Measurements from ENCODE around the gene TFAP2A.
A peak's percentile ranks its signal among the peaks of the same experiment; 100 is the strongest.

Gene TFAP2A

GRCh38 chr6:10414756-10415616 lies at the start of gene TFAP2A (continued):
- TF ChIP-seq ZBTB10 (tag by site-specific recombination; IDR thresholded peaks at IDR 0.05) (peak; percentile 70; the same call in 1 of the 2 replicates), ZNF433 (tag by site-specific recombination; IDR thresholded peaks at IDR 0.05; ENCODE audit: low read depth) (no peak), ZNF324 (tag by site-specific recombination; IDR thresholded peaks at IDR 0.05) (no peak; the same call in 1 of the 2 replicates), ZNF10 (tag by site-specific recombination; IDR thresholded peaks at IDR 0.05) (no peak), ZNF248 (tag by site-specific recombination; IDR thresholded peaks at IDR 0.05) (no peak), ZNF391 (tag by site-specific recombination; IDR thresholded peaks at IDR 0.05; ENCODE audit: borderline replicate concordance, low read depth) (no peak; the same call in 1 of the 2 replicates), BCL11B (tag by site-specific recombination; IDR thresholded peaks at IDR 0.05; ENCODE audit: low read depth) (peak; percentile 79), KLF8 (tag by site-specific recombination; IDR thresholded peaks at IDR 0.05) (peak; percentile 96), ZNF664 (tag by site-specific recombination; IDR thresholded peaks at IDR 0.05) (no peak), ZNF169 (tag by site-specific recombination; IDR thresholded peaks at IDR 0.05) (no peak), MEIS1 (CRISPR knock-in tag; IDR thresholded peaks at IDR 0.05; ENCODE audit: borderline replicate concordance) (no peak), ZNF221 (tag by site-specific recombination; IDR thresholded peaks at IDR 0.05; ENCODE audit: borderline replicate concordance) (no peak), ZNF223 (tag by site-specific recombination; IDR thresholded peaks at IDR 0.05) (no peak), ZNF473 (tag by site-specific recombination; IDR thresholded peaks at IDR 0.05) (no peak), ZNF76 (tag by site-specific recombination; IDR thresholded peaks at IDR 0.05; ENCODE audit: borderline replicate concordance, low read depth) (peak; percentile 59), ZNF138 (tag by site-specific recombination; IDR thresholded peaks at IDR 0.05; ENCODE audit: borderline replicate concordance) (no peak), ZNF132 (tag by site-specific recombination; IDR thresholded peaks at IDR 0.05; ENCODE audit: borderline replicate concordance) (no peak), ZNF529 (tag by site-specific recombination; IDR thresholded peaks at IDR 0.05; ENCODE audit: insufficient replicate concordance) (no peak), ZNF362 (tag by site-specific recombination; IDR thresholded peaks at IDR 0.05) (no peak), ZBTB20 (tag by site-specific recombination; IDR thresholded peaks at IDR 0.05) (peak; percentile 44; the same call in 1 of the 2 replicates), ZNF560 (tag by site-specific recombination; IDR thresholded peaks at IDR 0.05; ENCODE audit: borderline replicate concordance) (no peak), ZNF692 (tag by site-specific recombination; IDR thresholded peaks at IDR 0.05) (0 out of 2 replicates have a peak, but pooled peaks have one; percentile 51), ZNF660 (tag by site-specific recombination; IDR thresholded peaks at IDR 0.05) (peak; percentile 42; the same call in 1 of the 2 replicates), ZNF24 (tag by site-specific recombination; IDR thresholded peaks at IDR 0.05) (no peak; the same call in 1 of the 2 replicates), ZNF549 (tag by site-specific recombination; IDR thresholded peaks at IDR 0.05) (peak; percentile 80), YY2 (tag by site-specific recombination; IDR thresholded peaks at IDR 0.05) (no peak), PRDM1 (tag by site-specific recombination; IDR thresholded peaks at IDR 0.05) (peak; percentile 38; the same call in 1 of the 2 replicates), ZNF513 (tag by site-specific recombination; IDR thresholded peaks at IDR 0.05) (peak; percentile 99), ZBTB21 (tag by site-specific recombination; IDR thresholded peaks at IDR 0.05) (no peak; the same call in 1 of the 2 replicates), ZNF626 (tag by site-specific recombination; IDR thresholded peaks at IDR 0.05) (no peak), ZNF274 (IDR thresholded peaks at IDR 0.05; ENCODE audit: low read length) (no peak), ZNF274 (tag by site-specific recombination; IDR thresholded peaks at IDR 0.05; ENCODE audit: borderline replicate concordance) (no peak)

All from HEK293 (cell line).